Measurements from ENCODE around the gene C10orf90.

- TF ChIP-seq CTCF (IDR thresholded peaks at IDR 0.05; ENCODE audit: low read depth, low read length, poor library complexity, severe bottlenecking) (no peak), EZH2phosphoT487 (IDR thresholded peaks at IDR 0.05; ENCODE audit: borderline replicate concordance, low read length) (no peak)
Measured at GRCh38 chr10:126670895-126671261, 385 bp upstream of the C10orf90 start.

Data from DOHH2 (cell line).